HG03558 (cell line): ENCODE data around the gene TMEM272.

Experiments used
- ATAC-seq: cut with Tn5 transposase; IDR thresholded peaks from one replicate; pipeline ENCODE4 v1.9.1; 2021; ENCODE audit warnings: moderate number of reproducible peaks; ENCODE audit not compliant: unreplicated experiment; ENCODE audit errors: extremely low read depth

The TMEM272 gene

GRCh38 chr13:51808811-51809210, 36.2 kb downstream of the TMEM272 start:
- no peak for ATAC-seq

DNA sequence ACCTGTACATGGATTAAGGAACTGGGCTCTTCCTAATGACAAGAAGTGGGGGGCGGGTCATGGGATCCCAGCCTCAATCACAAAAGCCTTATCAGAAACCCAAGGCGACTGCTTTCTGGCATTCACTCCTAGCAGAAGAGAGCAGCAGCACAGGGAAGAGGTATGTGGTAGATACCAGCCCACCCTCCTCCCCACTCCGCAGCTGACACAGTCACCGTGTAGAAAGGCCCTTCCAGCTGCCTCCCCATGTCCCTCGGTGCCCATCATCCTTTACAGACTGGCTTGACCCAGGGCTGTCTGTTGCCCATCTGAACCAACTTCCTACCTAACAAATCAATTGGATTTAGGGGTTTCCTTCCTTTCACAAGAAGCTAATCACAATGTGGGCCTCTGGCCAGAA, 37.9 kb downstream of the TMEM272 start:
- ATAC-seq = no peak

GRCh38 chr13:51806566-51806965, 38.4 kb downstream of the TMEM272 start:
- ATAC-seq = no peak

DNA sequence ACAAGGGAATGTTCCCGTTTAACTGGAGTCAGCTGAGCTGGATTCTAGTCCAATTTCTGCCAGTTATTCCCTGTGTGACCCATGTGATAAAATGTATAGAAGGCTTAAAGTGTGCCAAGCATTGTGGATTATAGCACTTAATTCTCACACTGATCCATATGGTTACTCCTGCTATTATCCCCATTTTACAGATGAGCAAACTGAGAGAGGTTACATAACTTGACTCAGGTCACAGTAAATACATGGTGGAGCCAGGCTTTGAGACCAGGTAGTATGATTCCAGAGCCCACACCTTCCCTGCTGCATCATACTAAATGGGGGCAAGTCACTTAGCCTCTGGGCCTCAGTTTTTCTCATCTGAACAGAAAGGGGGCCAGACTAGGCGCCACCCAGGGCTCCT, 39.1 kb downstream of the TMEM272 start:
- no peak for ATAC-seq

- no peak for ATAC-seq
Observed at GRCh38 chr13:51805313-51805712, 39.7 kb downstream of the TMEM272 start.

DNA sequence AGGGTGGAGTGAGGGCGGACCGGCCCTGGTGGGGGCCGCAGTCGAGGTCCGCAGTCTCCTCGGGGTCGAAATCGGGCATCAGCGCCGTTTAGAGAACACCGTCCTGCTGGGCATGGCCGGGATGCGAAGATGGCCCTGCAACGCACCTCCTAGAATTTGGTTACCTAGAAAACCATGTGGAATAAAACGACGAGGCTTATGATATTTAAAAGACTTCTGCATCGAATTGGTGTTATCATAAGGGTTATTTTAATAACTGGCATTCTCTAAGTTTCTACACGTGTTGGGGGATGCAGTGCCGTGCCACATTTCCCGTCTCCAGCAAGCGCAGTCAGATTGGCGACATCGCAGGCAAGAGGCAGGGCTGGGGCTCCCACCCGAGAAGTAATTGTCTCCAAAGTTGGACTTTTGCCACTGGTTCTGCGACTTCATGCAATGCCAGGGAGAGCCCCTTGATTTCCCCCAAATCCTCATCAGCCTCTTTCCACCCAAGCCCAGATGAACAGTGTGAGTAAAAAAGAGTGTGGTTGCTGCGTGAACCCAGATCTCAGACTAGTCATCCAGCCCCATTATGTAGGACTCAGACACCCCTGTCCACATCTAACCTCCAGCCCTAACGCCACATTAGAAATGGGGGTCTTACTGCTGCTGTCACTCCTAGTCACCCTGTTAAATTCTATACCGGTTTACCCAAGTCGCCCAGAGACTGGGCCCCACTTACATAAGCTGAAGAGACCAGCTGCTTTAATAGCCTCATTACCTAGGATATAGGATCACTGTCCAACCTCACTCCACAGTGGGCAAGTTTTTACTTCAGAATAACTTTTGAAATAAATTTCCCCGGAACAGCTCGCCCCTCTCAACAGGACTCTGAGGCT, 40.4 kb downstream of the TMEM272 start:
- ATAC-seq = no peak

GRCh38 chr13:51803422-51804294, 41.3 kb downstream of the TMEM272 start, which contains the start of gene DHRS12:
DHRS12 (minus strand) TSS chr13:51804163; CDS start chr13:51799659, 4,504 bp downstream.
- ATAC-seq = peak; percentile 61

DNA sequence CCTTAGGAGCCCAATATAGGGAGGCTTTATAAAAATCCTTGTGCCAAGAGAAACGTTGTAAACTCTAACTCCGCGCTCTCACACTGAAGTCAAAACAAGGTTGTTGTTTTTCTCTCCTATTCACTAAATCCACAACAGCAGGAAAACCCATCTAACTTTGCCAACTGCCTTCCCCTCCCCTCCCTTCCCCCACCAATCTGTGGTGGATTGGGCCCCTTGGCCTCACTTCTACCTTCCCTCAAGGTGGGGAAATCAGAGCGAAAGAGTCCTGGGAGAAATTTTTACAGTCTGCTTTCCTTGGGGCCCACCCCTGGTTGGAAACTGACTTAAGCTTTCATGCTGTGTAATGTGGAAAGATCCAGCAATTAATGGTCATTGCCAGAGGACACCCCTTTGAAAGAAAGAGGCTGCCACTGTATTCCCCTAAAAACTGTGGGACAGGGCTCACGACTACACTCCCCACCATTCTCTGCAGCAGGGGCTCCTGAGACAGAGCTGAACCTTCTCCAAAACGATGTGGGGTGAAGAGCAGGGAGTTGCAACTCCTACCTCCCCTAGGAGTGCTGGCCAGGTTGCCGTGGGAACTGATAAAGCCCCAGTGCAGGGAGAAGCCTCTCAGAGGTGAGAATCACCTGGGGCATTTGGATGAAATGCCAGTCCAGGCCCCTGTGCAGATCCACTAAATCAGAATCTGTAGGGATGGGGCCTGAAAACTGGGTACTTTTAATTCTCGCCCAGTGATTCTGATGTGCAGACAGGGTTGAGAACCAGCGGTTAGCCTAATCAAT, 42.2 kb downstream of the TMEM272 start:
- no peak for ATAC-seq

DNA sequence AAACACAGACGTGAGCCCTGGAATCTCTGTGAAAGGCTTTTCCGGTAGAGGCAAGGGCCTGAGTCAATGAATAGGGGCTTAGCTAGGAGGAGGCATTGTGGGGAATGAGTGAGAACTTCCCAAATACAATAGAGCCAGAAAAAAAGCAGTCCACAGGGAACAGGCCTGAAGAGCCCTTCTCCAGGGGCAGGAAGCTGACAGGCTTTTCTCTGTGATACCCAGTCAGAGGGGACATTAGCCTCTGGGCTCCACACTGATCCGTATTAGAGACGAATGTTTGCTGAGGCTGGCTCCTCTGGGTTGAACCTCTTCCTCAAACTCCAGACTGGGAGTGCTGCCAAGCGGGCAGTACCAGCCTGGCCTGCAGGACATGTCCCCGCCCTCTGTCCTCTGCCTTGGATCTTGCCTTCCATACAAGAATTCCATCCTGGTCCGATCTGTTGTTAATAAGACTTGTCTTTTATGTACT, 43.3 kb downstream of the TMEM272 start:
- ATAC-seq = no peak

- no peak for ATAC-seq
Observed at GRCh38 chr13:51800486-51800885, 44.5 kb downstream of the TMEM272 start.

GRCh38 chr13:51799261-51799660, 45.7 kb downstream of the TMEM272 start:
- ATAC-seq = no peak

DNA sequence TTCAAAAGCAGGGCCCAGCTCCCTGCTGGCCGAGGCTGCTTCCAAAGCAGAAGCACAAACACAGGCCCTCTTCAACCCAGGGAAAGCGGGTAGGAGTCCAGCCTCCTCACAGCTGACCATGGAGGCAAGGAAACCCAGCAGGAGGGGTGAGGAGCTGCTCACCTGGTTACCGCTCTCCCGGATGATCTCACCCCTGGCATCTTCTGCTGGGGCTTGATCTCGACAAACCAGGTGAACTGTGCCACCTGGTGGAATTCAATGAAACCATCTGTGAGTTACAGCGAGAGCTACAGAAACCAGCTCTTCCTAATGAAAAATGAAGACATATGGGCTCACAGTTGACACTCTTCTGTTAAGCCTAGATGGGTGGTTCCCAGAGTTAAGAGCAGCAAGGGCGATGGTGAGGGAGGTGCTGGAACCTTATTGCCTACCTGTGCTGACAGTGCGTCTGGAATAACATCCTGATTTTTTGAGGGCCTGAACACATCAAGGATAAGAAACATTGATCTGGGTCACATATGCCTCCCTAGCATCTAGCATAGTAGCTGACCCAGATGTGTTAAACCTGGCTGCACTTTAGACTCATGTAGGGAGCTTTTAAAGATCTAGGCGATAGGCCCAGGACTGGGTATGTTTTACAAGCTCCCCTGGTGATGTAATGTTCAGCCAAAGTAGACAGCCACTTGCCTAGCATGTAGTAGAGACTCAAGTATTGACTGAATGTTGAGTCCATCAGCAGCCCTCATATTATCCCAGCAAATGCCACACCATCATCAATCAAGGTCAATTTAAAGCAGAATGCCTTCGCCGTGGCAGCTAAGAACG, 47.1 kb downstream of the TMEM272 start:
- no peak for ATAC-seq

DNA sequence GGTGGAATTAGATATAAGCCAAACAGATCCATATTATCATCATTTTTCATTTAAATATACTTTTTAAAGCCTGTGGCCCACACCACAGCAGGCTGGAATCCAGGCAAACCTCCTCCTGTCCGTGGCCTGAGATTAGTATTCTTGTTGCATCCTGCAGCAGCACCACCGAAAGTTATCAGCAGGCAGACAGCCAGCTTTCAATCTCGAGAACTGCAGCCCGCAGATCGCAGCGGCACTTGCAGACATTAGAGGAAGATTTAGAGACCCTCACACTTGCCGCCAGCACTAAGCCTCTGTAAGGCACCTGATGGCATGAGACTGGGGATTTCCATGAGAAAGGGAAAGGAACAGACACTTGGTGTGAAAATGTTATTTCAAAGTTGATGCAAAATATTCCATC, 48.4 kb downstream of the TMEM272 start:
- ATAC-seq = no peak

DNA sequence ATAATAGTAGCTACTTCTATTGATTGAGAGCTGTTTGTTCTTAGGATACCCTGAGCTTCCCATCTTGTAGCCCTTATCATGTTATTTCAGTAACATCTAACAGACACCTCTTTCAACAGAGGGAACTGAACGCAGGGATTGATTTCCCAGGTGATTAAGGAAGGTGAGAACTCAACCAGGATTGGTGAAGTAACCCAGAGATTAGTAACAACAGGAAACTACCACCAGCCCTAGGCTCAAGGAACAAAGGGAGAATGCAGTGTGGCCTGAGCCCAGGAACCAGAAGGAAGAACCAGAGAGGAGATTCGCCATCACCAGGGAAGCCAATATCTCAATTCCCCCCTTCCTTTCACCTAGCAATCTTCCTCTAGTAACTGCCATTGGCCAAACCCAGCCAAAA, 49.6 kb downstream of the TMEM272 start:
- ATAC-seq = no peak

GRCh38 chr13:51794964-51795363, 50.0 kb downstream of the TMEM272 start:
- no peak for ATAC-seq

- ATAC-seq = peak; percentile 45
Observed at GRCh38 chr13:51793570-51794271, 51.3 kb downstream of the TMEM272 start.

DNA sequence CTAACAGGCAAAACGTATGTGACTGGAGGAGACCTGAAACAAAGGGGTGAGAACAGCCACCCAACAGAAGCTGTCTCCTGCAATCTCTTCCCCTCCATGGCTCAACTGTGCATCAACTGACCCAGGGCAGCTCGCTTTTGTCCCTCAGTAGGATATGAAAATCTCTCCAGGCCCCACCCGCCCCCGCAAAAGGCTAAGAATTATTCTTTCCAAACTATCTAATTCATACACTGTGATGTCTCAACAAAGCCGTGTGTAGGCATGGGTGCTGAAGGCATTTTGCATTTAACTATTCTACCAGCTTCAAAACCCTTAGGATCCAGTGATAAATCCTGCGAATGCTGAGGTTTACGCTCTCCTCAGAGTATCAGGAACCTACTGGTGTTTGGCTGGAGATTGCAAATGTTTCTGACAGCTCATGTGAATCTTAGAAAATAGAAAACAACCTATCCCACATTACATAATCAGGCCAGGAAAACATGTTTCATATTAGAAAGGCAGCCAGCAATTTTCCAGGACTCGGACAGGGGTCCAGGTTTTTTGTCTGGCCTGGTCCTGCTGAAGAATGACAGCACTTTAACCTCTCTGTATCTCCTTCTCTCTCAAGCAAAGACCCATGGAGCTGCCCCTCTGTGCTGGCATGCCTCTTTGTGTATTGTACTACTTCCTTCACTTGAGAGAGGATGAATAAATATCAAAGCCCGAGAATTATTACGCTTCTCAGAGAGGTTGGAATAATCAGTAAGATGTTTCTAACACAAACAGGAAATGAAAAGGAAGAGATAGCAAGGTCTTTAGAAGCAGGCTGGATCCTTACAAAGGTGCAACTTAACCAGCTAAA, 58.3 kb downstream of the TMEM272 start:
- ATAC-seq = no peak
